NCI-H226 (cell line): ENCODE data around the gene DIS3L2.

Experiments
- DNase-seq: peaks from one replicate; pipeline ENCODE4 v3.0.0-alpha.2; 2015

DIS3L2 gene

DNA sequence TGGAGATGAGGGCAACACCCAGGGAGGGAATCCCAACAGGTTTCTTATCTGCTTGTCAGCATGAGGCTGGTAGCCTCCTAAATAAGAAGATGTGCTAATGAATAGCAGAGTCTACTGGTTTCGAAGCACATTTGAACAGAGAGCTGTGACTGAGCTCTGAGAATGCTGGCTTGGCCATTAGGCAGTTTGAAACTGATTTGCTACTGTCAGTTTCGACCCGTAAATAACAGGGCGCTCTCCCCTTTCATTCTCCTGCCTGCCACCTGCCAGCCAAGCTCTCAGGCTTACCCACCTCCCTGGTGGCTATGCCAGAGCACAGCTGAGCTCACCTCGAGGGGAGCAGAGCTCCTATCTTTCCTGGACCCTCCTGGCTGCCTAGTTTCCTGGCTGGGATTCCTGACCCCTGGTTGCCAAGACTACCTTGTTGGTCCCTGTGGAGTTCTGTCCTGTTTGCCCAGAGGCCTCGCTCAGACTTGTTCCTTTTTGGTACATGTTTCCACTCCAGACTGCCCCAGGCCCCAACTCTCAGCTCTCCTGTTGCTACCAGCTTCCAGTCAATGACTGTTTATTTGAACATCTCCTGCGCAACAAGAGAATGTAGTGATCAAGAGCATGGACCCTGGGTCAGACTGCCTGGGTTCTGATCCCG is 314.7 kb downstream of the DIS3L2 start:
- no peak for DNase-seq

DNA sequence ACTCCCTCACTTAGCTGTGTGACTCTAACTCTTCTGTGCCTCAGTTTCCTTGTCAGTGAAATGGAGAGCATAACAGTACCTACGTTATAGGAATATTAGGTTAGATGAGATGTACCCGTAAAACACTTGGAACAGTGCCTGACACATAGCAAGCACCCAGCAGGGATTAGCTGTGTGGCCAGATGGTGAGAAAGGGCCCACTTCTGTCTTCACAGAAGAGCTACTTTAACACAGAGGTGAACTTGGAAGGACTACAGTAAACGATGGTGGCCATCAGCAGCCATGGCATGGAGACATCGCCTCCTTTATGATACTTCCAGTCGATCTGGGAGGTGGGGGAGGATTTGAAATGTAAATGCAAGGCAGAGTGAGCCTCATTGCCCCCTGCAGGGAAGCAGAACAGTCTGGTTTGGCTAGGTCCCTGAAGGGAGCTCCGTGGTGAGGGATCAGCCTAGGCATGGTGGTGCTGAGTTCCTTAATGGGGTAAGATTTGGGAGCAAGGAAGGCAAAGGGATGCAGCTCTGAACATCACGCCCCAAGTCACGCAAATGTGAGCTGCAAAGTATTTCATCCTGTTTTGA is 315.3 kb downstream of the DIS3L2 start:
- DNase-seq: no peak

DNA sequence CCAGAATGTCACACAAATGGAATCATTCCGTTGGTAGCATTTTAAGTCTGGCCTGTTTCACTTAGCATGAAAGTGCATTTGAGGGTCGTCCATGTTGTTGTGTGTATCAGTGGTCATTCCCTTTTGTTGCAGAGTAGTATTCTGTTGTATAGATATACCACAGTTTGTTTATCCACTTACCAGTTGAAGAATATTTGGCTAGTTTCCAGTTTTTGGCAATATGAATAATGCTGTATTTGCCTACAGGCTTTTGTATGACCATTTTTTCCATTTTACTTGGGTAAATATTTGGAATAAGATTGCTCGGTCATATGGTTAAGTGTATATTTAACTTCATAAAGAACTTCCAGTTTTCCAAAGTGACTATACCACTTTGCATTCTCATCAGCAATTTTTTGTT is 317.0 kb downstream of the DIS3L2 start:
- DNase-seq: no peak

DNA sequence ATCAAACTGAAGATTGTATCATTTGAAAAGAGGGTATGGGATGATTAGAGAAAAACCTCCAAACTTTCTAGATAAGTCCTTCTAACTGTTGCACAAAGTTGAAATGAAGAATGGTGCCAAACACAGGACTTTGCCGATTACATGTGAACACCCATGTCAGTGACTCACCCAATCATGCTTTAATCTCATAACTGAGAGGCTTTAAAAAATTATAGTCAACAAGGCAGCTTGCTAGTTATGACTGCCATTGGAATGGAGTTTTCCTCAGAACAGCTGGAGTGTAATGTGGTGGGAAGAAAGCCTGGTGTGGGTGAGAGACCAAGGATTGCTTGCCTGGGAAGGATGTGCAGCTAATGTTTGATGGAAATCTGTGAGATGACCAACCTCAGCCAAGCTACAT is 318.8 kb downstream of the DIS3L2 start:
- DNase-seq: no peak

DNA sequence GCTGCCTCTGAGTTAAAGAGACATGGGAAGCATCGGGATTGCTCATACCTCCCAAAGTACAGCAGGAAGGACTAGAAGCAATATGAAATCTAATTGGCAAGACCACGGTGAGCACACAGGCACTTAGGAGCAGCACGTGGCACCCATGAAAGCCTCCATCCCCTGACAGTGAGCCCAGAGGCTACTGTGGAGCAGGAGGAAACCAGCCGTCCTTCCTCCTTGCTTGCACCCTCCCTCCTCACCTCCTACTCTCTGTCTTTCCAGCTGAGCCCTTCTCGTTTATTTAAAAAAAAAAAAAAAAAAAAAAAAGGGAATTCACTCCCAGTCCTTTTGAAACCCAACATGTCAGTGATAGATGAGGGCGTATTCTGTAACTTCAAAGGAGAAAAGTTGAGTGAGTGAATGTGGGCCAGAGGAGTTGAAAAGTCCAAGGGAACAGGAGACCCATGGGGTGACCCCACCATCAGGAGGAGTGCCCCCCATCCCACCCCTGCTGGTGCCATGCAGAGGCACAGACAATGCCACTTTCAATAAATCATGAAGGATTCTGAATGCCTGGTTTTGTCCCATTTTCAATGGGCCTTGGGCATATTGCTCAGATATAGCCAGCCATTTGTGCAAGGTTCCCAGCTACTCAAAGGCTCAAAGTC is 320.5 kb downstream of the DIS3L2 start:
- no peak for DNase-seq

DNA sequence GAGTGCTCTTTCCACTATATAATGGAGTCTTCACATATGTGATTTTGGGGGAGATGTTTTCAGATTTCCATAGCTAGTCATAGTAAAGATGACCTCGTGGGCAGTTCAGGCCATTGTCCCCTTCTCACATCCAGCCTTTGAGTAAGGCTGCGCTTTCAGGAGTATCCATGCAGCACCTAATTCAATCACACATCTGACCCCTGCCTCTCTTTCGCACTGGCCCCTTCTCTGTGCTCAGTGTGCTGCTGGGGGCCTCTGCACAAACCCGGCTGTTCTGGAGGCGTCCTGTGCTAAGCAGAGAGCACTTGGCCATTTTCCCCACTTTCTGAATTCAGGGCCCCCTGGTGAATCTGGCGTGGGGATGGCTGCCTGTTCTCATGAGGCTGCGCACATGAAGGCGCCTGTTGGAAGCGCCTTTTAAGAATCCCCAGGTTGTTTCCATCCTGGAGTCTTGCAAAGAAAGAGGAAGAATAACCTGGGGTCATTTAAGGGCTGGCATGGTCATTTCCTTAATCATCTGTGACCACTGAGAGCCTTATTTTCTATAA is 321.1 kb downstream of the DIS3L2 start:
- no peak for DNase-seq

DNA sequence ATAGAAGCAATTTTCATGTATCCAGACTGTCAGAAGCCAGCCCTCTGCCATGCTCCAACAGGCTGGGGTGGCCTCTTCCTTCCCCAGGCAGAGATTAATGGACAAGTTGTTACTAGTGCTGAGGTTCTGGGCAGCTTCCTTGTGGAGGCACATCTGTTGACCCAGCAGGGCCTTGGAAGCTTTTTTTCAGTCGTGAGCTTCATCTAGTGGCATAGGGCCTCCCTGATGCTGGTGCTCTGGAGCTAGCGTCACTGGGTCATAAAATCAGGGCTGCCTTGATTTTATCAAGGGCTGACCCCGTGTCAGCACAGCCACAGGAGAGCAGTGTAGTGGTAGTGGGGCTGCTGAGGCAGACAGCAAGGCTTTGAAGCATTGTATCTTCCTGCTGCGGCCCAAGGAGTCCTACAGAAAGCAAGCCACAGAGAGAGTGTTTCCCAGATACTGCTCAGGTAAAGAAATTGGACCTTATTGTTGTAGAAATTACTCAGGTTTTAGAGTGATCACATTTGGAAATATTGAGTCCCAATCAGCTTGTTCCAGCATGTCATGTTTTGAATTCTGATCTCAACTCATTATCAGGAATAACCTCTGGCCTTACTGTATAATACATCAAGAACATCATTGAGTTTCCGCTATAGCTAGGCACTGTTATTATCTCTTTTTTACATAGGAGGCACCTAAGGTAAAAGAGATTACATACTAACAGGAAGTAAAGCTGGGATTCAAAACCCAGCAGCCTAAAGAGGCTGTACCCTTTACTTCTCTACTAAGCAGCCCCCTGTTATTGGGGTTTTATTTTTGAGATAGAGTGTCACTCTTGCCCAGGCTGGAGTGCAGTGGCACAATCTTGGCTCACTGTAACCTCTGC is 324.7 kb downstream of the DIS3L2 start:
- no peak for DNase-seq

DNA sequence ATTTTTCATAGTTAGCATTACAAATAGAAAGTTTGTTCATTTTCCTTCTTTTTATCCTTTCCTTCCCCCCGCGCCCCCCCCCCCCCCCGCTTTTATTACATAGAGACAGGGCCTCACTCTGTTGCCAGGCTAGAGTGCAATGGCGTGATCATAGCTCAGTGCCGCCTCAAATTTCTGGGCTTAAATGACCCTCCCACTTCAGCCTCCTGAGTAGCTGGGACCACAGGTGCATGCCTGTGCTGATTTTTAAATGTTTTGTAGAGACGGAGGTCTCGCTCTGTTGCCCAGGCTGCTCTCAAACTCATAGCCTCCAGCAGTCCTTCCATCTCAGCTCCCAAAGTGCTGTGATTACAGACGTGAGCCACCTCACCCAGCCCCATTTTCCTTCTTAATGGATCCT is 325.8 kb downstream of the DIS3L2 start:
- no peak for DNase-seq

DNA sequence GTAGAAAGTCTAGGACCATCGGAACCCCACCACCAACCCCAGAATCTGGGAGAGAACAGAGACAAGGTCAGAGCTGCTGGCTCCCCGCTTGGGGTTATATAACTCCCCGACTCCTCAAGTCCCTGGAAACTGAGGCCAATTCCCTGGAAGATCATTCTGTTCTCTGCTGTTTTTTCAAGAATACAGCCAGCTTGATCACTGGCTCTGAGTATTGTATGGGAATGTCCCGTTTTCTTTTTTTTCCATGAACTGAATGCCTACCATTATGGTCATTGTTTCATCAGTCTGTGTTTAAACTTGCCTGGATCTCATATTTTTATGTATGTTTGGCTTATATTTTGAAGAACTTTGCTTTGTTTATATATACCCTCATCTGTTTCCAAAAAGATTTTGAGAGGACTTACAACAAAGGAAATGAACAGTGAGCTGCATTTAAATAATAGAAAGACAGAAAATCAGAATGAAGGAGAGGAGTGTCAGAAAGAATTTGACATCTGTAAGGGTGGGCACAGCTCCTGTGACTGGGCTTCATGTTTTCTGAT is 327.0 kb downstream of the DIS3L2 start:
- no peak for DNase-seq

DNA sequence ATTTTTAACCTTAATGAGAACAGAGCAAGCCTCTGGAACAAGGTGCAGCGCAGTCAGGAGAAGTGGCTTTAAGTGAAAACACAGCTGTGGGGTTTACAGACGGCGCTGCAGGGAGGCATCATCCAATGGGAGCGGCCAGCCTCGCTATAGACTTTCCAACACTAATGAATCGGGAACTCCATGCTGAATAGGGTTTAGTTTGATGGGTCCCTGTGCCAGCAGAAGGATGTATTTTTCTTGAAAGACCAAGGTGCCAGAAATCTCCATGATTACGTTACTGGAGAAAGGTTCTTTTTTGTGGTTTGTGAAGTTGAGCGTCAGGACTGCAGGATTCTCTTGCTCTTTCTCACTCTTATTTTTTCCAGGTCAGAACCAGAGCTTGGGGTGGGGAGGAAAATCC is 329.2 kb downstream of the DIS3L2 start:
- no peak for DNase-seq

DNA sequence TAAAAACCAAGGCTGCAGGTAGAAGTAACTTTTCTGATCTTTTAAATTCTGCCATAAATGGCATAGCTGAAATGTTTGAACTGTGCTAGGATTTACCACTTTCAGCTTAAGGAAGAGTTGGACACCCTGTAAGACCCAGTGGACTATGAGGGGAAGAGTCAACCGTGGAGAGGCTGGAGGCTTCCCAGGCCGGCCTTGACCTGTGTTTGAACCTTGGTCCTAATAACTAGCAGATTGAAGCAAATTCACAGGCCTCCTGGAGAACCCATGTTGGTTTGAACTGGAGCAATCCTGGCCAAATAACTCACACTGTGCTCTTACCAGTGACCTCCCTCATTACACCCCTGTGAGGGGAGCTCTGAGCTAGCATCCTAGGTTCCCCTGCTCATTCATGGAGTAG is 329.8 kb downstream of the DIS3L2 start:
- DNase-seq: no peak

GRCh38 chr2:232292395-232293154 is 331.1 kb downstream of the DIS3L2 start:
- DNase-seq: peak; percentile 36

- no peak for DNase-seq
Measured at GRCh38 chr2:232293191-232293590, 331.7 kb downstream of the DIS3L2 start.

- no peak for DNase-seq
Measured at GRCh38 chr2:232295971-232296370, 334.5 kb downstream of the DIS3L2 start.

- peak; percentile 18 for DNase-seq
Measured at GRCh38 chr2:232296776-232297525, 335.4 kb downstream of the DIS3L2 start.

- DNase-seq: no peak
Measured at GRCh38 chr2:232299084-232299483, 337.6 kb downstream of the DIS3L2 start.

GRCh38 chr2:232299927-232300674 is 338.6 kb downstream of the DIS3L2 start:
- DNase-seq: no peak

GRCh38 chr2:232300894-232301387 is 339.4 kb downstream of the DIS3L2 start:
- DNase-seq: no peak

GRCh38 chr2:232304236-232304635 is 342.7 kb downstream of the DIS3L2 start:
- no peak for DNase-seq

DNA sequence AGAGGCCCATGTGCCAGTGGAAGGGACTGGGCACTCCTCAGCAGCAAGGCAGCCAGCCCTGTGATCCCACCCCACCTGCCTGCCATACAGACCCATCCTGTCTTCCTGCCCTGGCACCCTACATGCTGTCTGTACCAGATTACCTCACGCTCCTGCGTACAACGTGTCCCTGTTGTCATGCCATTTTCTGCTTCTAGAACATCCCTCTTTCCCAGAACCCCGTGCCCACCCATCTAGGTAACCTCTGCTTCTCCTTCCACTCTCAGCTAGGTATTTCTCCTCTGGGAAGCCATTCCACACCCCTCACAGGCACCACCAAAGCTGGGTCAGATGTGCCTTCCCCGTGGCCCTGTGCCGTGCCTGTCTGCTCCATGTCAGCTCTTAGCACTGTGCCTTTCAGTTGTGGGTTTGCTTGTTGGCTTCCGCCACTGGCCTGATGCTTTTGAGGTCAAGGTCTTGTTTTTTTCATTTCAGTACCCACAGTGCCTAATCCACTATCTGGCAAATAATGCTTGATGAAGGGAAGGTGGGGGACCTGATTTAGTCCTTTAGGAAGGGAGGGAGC is 345.3 kb downstream of the DIS3L2 start:
- no peak for DNase-seq
